HEK293T (cell line): ENCODE results near the gene BBX.

Source experiments
- CTCF ChIA-PET: fragments of 350-600 bp; formaldehyde crosslinking; extraction: SDS; loops from one replicate; lab custom pipeline; 2021; ENCODE audit warnings: antibody characterized with exemption, inconsistent platforms; lab: Yijun Ruan, JAX
- POLR2A ChIA-PET: fragments of 350-600 bp; formaldehyde crosslinking; extraction: SDS; loops from one replicate; lab custom pipeline; 2020; ENCODE audit warnings: antibody characterized with exemption, inconsistent platforms; lab: Yijun Ruan, JAX
- DNase-seq: peaks from one replicate; pipeline ENCODE4 v3.0.0; 2012; ENCODE audit warnings: mixed read lengths; ENCODE audit errors: extremely low spot score
- ARNT ChIP-seq: fragments of 450-650 bp; IDR thresholded peaks from 2 replicates; pipeline ENCODE4 v1.6.1; 2017; ENCODE audit warnings: mild to moderate bottlenecking
- BHLHE40 ChIP-seq: fragments of 450-650 bp; IDR thresholded peaks from 2 replicates; pipeline ENCODE4 v1.6.1; 2016; ENCODE audit warnings: mild to moderate bottlenecking, moderate library complexity, borderline replicate concordance
- CTBP1 ChIP-seq: fragments of 450-650 bp; IDR thresholded peaks from 2 replicates; pipeline ENCODE4 v1.6.1; 2016; ENCODE audit warnings: borderline replicate concordance
- ELF4 ChIP-seq: fragments of 450-650 bp; IDR thresholded peaks from 2 replicates; pipeline ENCODE4 v1.6.1; 2017; ENCODE audit warnings: antibody characterized with exemption
- FOXA1 ChIP-seq: fragments of 450-650 bp; IDR thresholded peaks from 2 replicates; pipeline ENCODE4 v1.6.1; 2016; ENCODE audit warnings: mild to moderate bottlenecking
- FOXK2 ChIP-seq: fragments of 450-650 bp; IDR thresholded peaks from 2 replicates; pipeline ENCODE4 v1.6.1; 2016; ENCODE audit warnings: mild to moderate bottlenecking
- FOXM1 ChIP-seq: fragments of 450-650 bp; IDR thresholded peaks from 2 replicates; pipeline ENCODE4 v1.6.1; 2017; ENCODE audit warnings: mild to moderate bottlenecking, borderline replicate concordance
- HDGF ChIP-seq: fragments of 450-650 bp; IDR thresholded peaks from 2 replicates; pipeline ENCODE4 v1.6.1; 2017; ENCODE audit warnings: antibody characterized with exemption, borderline replicate concordance
- L3MBTL2 ChIP-seq: fragments of 450-650 bp; conservative IDR thresholded peaks from 2 replicates; pipeline ENCODE4 v1.6.1; 2016; ENCODE audit warnings: mild to moderate bottlenecking
- LEF1 ChIP-seq: fragments of 450-650 bp; IDR thresholded peaks from 2 replicates; pipeline ENCODE4 v1.6.1; 2017; ENCODE audit warnings: mild to moderate bottlenecking, borderline replicate concordance
- NFRKB ChIP-seq: fragments of 450-650 bp; IDR thresholded peaks from 2 replicates; pipeline ENCODE4 v1.6.1; 2016; ENCODE audit warnings: mild to moderate bottlenecking, moderate library complexity
- PKNOX1 ChIP-seq: fragments of 450-650 bp; IDR thresholded peaks from 2 replicates; pipeline ENCODE4 v1.6.1; 2016
- SP1 ChIP-seq: fragments of 450-650 bp; IDR thresholded peaks from 2 replicates; pipeline ENCODE4 v1.6.1; 2017
- SUZ12 ChIP-seq: fragments of 450-650 bp; IDR thresholded peaks from 2 replicates; pipeline ENCODE4 v1.6.1; 2016; ENCODE audit warnings: mild to moderate bottlenecking
- TARDBP ChIP-seq: fragments of 450-650 bp; IDR thresholded peaks from 2 replicates; pipeline ENCODE4 v1.6.1; 2016
- ZNF384 ChIP-seq: fragments of 450-650 bp; IDR thresholded peaks from 2 replicates; pipeline ENCODE4 v1.6.1; 2016

BBX gene

GRCh38 chr3:107611775-107612469, 89.2 kb downstream of the BBX start:
- no peak for TF ChIP-seq HDGF
- TF ChIP-seq SP1: no peak
- no peak for TF ChIP-seq CTBP1
- TF ChIP-seq FOXK2: no peak
- no peak for TF ChIP-seq LEF1
- TF ChIP-seq PKNOX1: no peak
- TF ChIP-seq ELF4: no peak
- no peak for TF ChIP-seq SUZ12
- POLR2A ChIA-PET: no interaction called here
- DNase-seq: no peak
- CTCF ChIA-PET: no interaction called here

GRCh38 chr3:107612664-107613084, 89.9 kb downstream of the BBX start:
- POLR2A ChIA-PET: no interaction called here
- CTCF ChIA-PET: no interaction called here
- TF ChIP-seq NFRKB: no peak
- no peak for TF ChIP-seq SUZ12
- no peak for TF ChIP-seq CTBP1
- no peak for TF ChIP-seq ZNF384

GRCh38 chr3:107619549-107619948, 96.8 kb downstream of the BBX start:
- CTCF ChIA-PET: no interaction called here
- no peak for DNase-seq
- TF ChIP-seq BHLHE40 (no peak), PKNOX1 (no peak), FOXM1 (no peak), FOXA1 (no peak), SP1 (no peak), FOXK2 (no peak), L3MBTL2 (no peak), ARNT (no peak), HDGF (no peak), TARDBP (no peak), ZNF384 (no peak), LEF1 (no peak), CTBP1 (no peak)
- POLR2A ChIA-PET: no interaction called here

More at GRCh38 chr3:107612664-107613084, 89.9 kb downstream of the BBX start:
- no peak for DNase-seq

GRCh38 chr3:107620534-107620933, 97.8 kb downstream of the BBX start:
- no peak for DNase-seq
- TF ChIP-seq CTBP1 (no peak), ELF4 (no peak), ARNT (no peak), FOXK2 (no peak)
- ChIA-PET POLR2A (no interaction called here), CTCF (no interaction called here)

GRCh38 chr3:107621465-107621864, 98.7 kb downstream of the BBX start:
- TF ChIP-seq NFRKB: no peak
- TF ChIP-seq FOXK2: no peak
- TF ChIP-seq ZNF384: no peak
- no peak for TF ChIP-seq FOXA1
- TF ChIP-seq PKNOX1: no peak
- no peak for TF ChIP-seq SP1
- TF ChIP-seq ARNT: no peak
- no peak for TF ChIP-seq ELF4
- TF ChIP-seq HDGF: no peak
- no peak for TF ChIP-seq CTBP1
- TF ChIP-seq TARDBP: no peak
- no peak for TF ChIP-seq L3MBTL2
- no peak for TF ChIP-seq LEF1
- no peak for DNase-seq
- CTCF ChIA-PET: no interaction called here
- POLR2A ChIA-PET: no interaction called here

- POLR2A ChIA-PET: no interaction called here
- TF ChIP-seq PKNOX1: no peak
- TF ChIP-seq SUZ12: no peak
- TF ChIP-seq LEF1: no peak
- no peak for TF ChIP-seq SP1
- no peak for TF ChIP-seq BHLHE40
- TF ChIP-seq ZNF384: no peak
- TF ChIP-seq NFRKB: no peak
- no peak for TF ChIP-seq FOXK2
- TF ChIP-seq CTBP1: no peak
- no peak for TF ChIP-seq L3MBTL2
- no peak for TF ChIP-seq ELF4
- TF ChIP-seq FOXA1: no peak
- TF ChIP-seq ARNT: no peak
- TF ChIP-seq FOXM1: no peak
- TF ChIP-seq HDGF: no peak
- no peak for TF ChIP-seq TARDBP
- no peak for DNase-seq
- CTCF ChIA-PET: no interaction called here
These were observed 105.3 kb downstream of the BBX start for GRCh38 chr3:107627962-107628542.
